ENCODE data around the gene ZC3H4. TPM values are rescaled to one million over a fixed set of nuclear protein-coding genes. Genes with fewer than 3 reads are reported as not detected.

The ZC3H4 gene
- total and polyA plus RNA-seq, 4 donors: 9.5 to 35.2 (median 24.4) TPM

DNA sequence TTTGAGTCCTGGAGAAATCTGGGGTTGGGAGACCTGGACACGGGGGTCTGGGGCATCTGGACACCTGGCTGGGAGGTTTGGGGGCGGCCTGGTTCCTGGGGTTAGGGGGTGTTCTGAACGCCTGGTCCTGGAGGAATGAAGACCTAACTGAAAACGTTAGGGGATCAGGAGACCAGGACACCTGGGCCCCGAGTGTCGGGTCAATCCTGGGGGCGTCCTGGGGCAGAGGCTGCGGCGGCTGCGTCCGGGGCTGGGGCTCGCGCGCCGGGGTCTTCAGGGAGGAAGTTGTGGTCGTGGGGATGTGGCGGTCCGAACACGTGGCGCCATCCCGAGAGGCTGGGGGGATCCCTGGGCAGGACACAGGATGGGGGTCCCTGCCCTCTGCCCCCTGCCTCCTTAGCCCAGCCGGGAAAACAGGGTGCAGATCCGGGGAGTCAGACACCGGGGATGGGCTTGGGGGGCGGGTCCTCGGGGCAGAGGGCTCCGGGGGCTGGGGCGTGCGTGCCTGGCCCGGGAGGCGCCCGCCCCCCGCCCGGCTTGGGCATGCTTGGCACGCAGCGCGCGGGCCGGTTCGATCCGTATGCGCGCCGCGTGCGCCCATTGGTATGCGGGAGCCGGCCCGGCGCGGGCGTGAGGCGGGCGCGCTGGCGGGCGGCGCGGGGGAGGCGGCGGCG, 93.3 kb downstream of the ZC3H4 start:
- H3K4me1 ChIP-seq (ENCODE audit: control insufficient read depth, insufficient read depth, low read length): peaks cover 38% of the 10 kb centered on the region
- H3K27ac ChIP-seq (ENCODE audit: low read depth, low read length): no peak overlapping the region
- DNase-seq (ENCODE audit: low read depth in 4 of 6, low spot score in 6 of 6): no peak
- H3K4me3 ChIP-seq (ENCODE audit: low read depth, low read length): no peak overlapping the region
- no peaks in the 10 kb centered on the region for H3K36me3 ChIP-seq (ENCODE audit: control insufficient read depth, insufficient read depth, low read length)
- H3K9me3 ChIP-seq (ENCODE audit: control insufficient read depth, insufficient read depth, low read length): no peaks in the 10 kb centered on the region
- under 1% methylated on average over 61 of the region's 62 CpGs for WGBS (ENCODE audit: insufficient coverage)
- H3K27me3 ChIP-seq (ENCODE audit: control insufficient read depth, insufficient read depth, low read length): peaks cover 52% of the 10 kb centered on the region

GRCh38 chr19:47019431-47020041, 94.0 kb downstream of the ZC3H4 start, which contains the start of gene NPAS1:
TSS of gene NPAS1 (plus strand) at chr19:47019837. CDS start at chr19:47021048, 1,211 bp downstream.
- Histone ChIP-seq H3K9me3 (ENCODE audit: control insufficient read depth, insufficient read depth, low read length) (no peaks in the 10 kb centered on the region), H3K4me3 (ENCODE audit: low read depth, low read length) (no peak within 1 kb of the TSS), H3K27me3 (ENCODE audit: control insufficient read depth, insufficient read depth, low read length) (peaks cover 48% of the 10 kb centered on the region), H3K4me1 (ENCODE audit: control insufficient read depth, insufficient read depth, low read length) (peaks cover 38% of the 10 kb centered on the region), H3K27ac (ENCODE audit: low read depth, low read length) (no peak within 1 kb of the TSS), H3K36me3 (ENCODE audit: control insufficient read depth, insufficient read depth, low read length) (no peaks in the 10 kb centered on the region)
- WGBS (ENCODE audit: insufficient coverage): under 1% methylated on average over 58 of the region's 58 CpGs
- DNase-seq (ENCODE audit: low read depth in 4 of 6, low spot score in 6 of 6): no peak

- H3K27me3 ChIP-seq (ENCODE audit: control insufficient read depth, insufficient read depth, low read length): peaks cover 42% of the 10 kb centered on the region
- no peak overlapping the region for H3K27ac ChIP-seq (ENCODE audit: low read depth, low read length)
- no peaks in the 10 kb centered on the region for H3K36me3 ChIP-seq (ENCODE audit: control insufficient read depth, insufficient read depth, low read length)
- DNase-seq (ENCODE audit: low read depth in 4 of 6, low spot score in 6 of 6): no peak
- H3K4me3 ChIP-seq (ENCODE audit: low read depth, low read length): no peak overlapping the region
- H3K4me1 ChIP-seq (ENCODE audit: control insufficient read depth, insufficient read depth, low read length): peaks cover 38% of the 10 kb centered on the region
- H3K9me3 ChIP-seq (ENCODE audit: control insufficient read depth, insufficient read depth, low read length): no peaks in the 10 kb centered on the region
- 42% methylated on average over 7 of the region's 13 CpGs for WGBS (ENCODE audit: insufficient coverage)
Observed at GRCh38 chr19:47018923-47019322, 94.7 kb downstream of the ZC3H4 start.

Other genes starting within 250 kb of the ZC3H4 start
- 1 to 10 TPM in 1 of 2 donors, under 1 TPM in 1; 0.69 to 1.0 TPM for gene NPAS1, start 93.9 kb downstream of the ZC3H4 start, total RNA-seq
- gene NPAS1, start 93.9 kb downstream of the ZC3H4 start, polyA plus RNA-seq (ENCODE audit: insufficient read length in 2 of 2): 1 to 10 TPM; 3.6 to 5.2 TPM
- 10 to 100 TPM in 1 of 2 donors, 1 to 10 TPM in 1; 9.5 to 33.1 TPM for gene TMEM160, start 65.2 kb downstream of the ZC3H4 start, total RNA-seq
- 10 to 100 TPM; 40.6 to 55.3 TPM for gene TMEM160, start 65.2 kb downstream of the ZC3H4 start, polyA plus RNA-seq (ENCODE audit: insufficient read length in 2 of 2)
- 10 to 100 TPM; 89.8 to 92.7 TPM for gene SAE1, start 17.1 kb upstream of the ZC3H4 start, total RNA-seq
- gene SAE1, start 17.1 kb upstream of the ZC3H4 start, polyA plus RNA-seq (ENCODE audit: insufficient read length in 2 of 2): 100 to 1,000 TPM; 118 to 121 TPM
- gene BBC3, start 117.4 kb upstream of the ZC3H4 start, total RNA-seq: 1 to 10 TPM; 2.8 to 5.3 TPM
- 10 to 100 TPM; 13.3 to 15.2 TPM for gene BBC3, start 117.4 kb upstream of the ZC3H4 start, polyA plus RNA-seq (ENCODE audit: insufficient read length in 2 of 2)
- 1 to 10 TPM; 4.3 to 9.7 TPM for gene CCDC9, start 142.7 kb upstream of the ZC3H4 start, total RNA-seq
- 10 to 100 TPM; 20.4 to 25.3 TPM for gene CCDC9, start 142.7 kb upstream of the ZC3H4 start, polyA plus RNA-seq (ENCODE audit: insufficient read length in 2 of 2)
- gene INAFM1, start 161.1 kb upstream of the ZC3H4 start, total RNA-seq: 1 to 10 TPM; 1.6 to 9.6 TPM
- 10 to 100 TPM; 23.0 to 29.2 TPM for gene INAFM1, start 161.1 kb upstream of the ZC3H4 start, polyA plus RNA-seq (ENCODE audit: insufficient read length in 2 of 2)
- 1 to 10 TPM; 2.0 to 4.8 TPM for gene C5AR1, start 196.1 kb upstream of the ZC3H4 start, total RNA-seq
- gene C5AR1, start 196.1 kb upstream of the ZC3H4 start, polyA plus RNA-seq (ENCODE audit: insufficient read length in 2 of 2): 1 to 10 TPM; 3.0 to 3.5 TPM
- 1 to 10 TPM in 1 of 2 donors, under 1 TPM in 1; 0.99 to 1.8 TPM for gene C5AR2, start 218.4 kb upstream of the ZC3H4 start, total RNA-seq
- gene C5AR2, start 218.4 kb upstream of the ZC3H4 start, polyA plus RNA-seq (ENCODE audit: insufficient read length in 2 of 2): under 1 TPM; 0.49 to 0.51 TPM
- 10 to 100 TPM in 1 of 2 donors, 1 to 10 TPM in 1; 7.1 to 11.1 TPM for gene DHX34, start 235.5 kb upstream of the ZC3H4 start, total RNA-seq
- gene DHX34, start 235.5 kb upstream of the ZC3H4 start, polyA plus RNA-seq (ENCODE audit: insufficient read length in 2 of 2): 10 to 100 TPM; 17.9 to 18.9 TPM